Testis (tissue), 3 donors: ENCODE results near the gene RBM3. TPM values are rescaled to one million over a fixed set of nuclear protein-coding genes. Genes with fewer than 3 reads are reported as not detected.
"Not testable (repeated sequence)": the region's sequence is repeated elsewhere in the genome, so short reads cannot be mapped to it uniquely, and the experiment has no call there.

Source experiments
- DNase-seq: peaks from one replicate; pipeline ENCODE4 v3.0.0-alpha.2; 2019
- H3K27ac ChIP-seq, 2 donors: fragments of 200-600 bp; sonication (generic); one replicate each; pipeline ENCODE4 v1.5.1; 2019
- H3K27me3 ChIP-seq: fragments of 200-600 bp; sonication (generic); one replicate; pipeline ENCODE4 v1.5.1; 2019
- H3K36me3 ChIP-seq: fragments of 200-600 bp; sonication (generic); one replicate; pipeline ENCODE4 v1.5.1; 2017; ENCODE audit warnings: low read depth; ENCODE audit errors: missing control alignments
- H3K4me1 ChIP-seq: fragments of 200-600 bp; sonication (generic); one replicate; pipeline ENCODE4 v1.5.1; 2019
- H3K4me3 ChIP-seq, 2 donors: fragments of 200-600 bp; sonication (generic); one replicate each; pipeline ENCODE4 v1.5.1; 2017 to 2019
- H3K9me3 ChIP-seq: fragments of 200-600 bp; sonication (generic); one replicate; pipeline ENCODE4 v1.5.1; 2017
- POLR2A ChIP-seq: fragments of 450-650 bp; IDR thresholded peaks from one replicate; pipeline ENCODE4 v1.6.1; 2017; ENCODE audit warnings: antibody characterized with exemption, mild to moderate bottlenecking, moderate library complexity
- WGBS, 2 donors: methylation state at CpG; one replicate each; pipeline ENCODE4 v1.1.5; 2018; 5-methylcytosine and 5-hydroxymethylcytosine counted together
- intact Hi-C: fragments of 100-400 bp; cut with DNase I; formaldehyde crosslinking; loops from one replicate; pipeline ENCODE4 v1.15.1; 2023; ENCODE audit warnings: low total_unique reads
- polyA plus RNA-seq: library from polyadenylated mRNA; stranded (reverse); fragments of 350-450 nt; fragmentation: Illumina TruSeq; extraction: RNeasy Lipid Tissue Mini Kit (QIAGEN cat#74804); gene quantifications from one replicate; pipeline ENCODE4 v1.2.3, GENCODE V29; 2014; ENCODE audit warnings: low read depth, low replicate concordance; ENCODE audit not compliant: insufficient read depth
- total RNA-seq, 2 donors: library from RNA; depleted of rRNA; stranded (reverse); fragments of >200 nt; gene quantifications; one replicate each; pipeline ENCODE4 v1.2.3, GENCODE V29; 2016
- TF ChIP-seq, protein P1 (sequence below), 3 experiments: fragments of 450-650 bp in 2 of 3; fragments of 200-600 bp in 1 of 3; sonication (generic) in 1 of 3; IDR thresholded peaks; one replicate each; pipeline ENCODE4 v1.5.1; 2016 to 2019; ENCODE audit warnings: antibody characterized with exemption in 3 of 3, mild to moderate bottlenecking in 2 of 3, moderate library complexity in 1 of 3

The RBM3 gene
- total and polyA plus RNA-seq, 3 donors from 2014 or later, result 121 to 214 (median 167) TPM

DNA sequence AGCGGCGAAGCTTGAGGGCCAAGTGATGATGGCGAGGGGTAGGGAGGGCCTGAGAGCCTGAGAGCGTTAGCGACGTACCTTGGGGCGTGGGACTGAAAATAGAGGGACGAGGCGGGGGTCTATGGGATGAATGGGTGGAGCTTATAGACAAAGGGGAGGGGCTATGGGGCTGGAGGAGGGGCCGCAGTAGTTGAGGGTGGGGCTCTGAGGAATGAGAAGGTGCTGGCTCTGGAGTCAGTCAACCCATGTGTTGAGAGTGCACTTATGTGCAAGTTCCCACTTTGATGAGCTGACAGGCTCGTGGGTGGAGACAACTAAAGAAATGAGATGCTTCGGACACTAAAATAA lies 34.3 kb upstream of the RBM3 start:
- Histone ChIP-seq H3K27ac (peak overlapping the region; percentile 91), H3K4me1 (no peaks in the 10 kb centered on the region), H3K9me3 (no peaks in the 10 kb centered on the region), H3K36me3 (no peaks in the 10 kb centered on the region), H3K27me3 (no peaks in the 10 kb centered on the region), H3K4me3 (peak overlapping the region; percentile 62 to 79)
- WGBS, 2 donors, result 3 to 7% methylated on average over 12 of the region's 12 CpGs
- intact Hi-C loops, result no loop called here
- TF ChIP-seq POLR2A, result no peak
- TF ChIP-seq, protein P1, sequence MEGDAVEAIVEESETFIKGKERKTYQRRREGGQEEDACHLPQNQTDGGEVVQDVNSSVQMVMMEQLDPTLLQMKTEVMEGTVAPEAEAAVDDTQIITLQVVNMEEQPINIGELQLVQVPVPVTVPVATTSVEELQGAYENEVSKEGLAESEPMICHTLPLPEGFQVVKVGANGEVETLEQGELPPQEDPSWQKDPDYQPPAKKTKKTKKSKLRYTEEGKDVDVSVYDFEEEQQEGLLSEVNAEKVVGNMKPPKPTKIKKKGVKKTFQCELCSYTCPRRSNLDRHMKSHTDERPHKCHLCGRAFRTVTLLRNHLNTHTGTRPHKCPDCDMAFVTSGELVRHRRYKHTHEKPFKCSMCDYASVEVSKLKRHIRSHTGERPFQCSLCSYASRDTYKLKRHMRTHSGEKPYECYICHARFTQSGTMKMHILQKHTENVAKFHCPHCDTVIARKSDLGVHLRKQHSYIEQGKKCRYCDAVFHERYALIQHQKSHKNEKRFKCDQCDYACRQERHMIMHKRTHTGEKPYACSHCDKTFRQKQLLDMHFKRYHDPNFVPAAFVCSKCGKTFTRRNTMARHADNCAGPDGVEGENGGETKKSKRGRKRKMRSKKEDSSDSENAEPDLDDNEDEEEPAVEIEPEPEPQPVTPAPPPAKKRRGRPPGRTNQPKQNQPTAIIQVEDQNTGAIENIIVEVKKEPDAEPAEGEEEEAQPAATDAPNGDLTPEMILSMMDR (IDR thresholded peaks at IDR 0.05), result no peak
- peak; percentile 61 for DNase-seq

DNA sequence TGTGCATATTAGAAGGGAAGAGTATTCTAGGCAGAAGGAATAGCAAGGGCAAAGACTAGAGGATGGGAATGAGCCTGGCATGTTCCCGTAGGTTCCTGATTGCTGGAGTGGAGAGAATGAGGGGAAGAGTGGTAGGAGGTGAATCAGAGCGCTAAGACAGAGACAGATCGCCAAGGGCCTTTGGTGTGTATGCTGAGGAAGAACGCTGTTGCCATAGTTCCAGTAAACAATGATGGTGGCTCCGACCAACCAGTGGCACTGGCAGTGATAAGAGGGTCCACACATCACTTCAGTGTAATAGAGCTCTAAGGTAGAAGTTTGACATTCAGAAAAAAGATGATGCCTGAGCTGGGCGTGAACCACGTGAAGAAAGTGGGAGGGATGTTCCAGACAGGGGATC lies 33.8 kb upstream of the RBM3 start:
- Histone ChIP-seq H3K27ac (peak overlapping the region in 1 of 2 donors; percentile 91), H3K4me1 (no peaks in the 10 kb centered on the region), H3K36me3 (no peaks in the 10 kb centered on the region), H3K9me3 (no peaks in the 10 kb centered on the region), H3K4me3 (peak overlapping the region in 1 of 2 donors; percentile 79), H3K27me3 (no peaks in the 10 kb centered on the region)
- TF ChIP-seq POLR2A, result no peak
- TF ChIP-seq, protein P1 (IDR thresholded peaks at IDR 0.05), result no peak
- intact Hi-C loops, result no loop called here
- whole genome bisulfite sequencing, 2 donors, result 60 to 75% methylated on average over 6 to 7 of the region's 7 CpGs
- no peak for DNase-seq

DNA sequence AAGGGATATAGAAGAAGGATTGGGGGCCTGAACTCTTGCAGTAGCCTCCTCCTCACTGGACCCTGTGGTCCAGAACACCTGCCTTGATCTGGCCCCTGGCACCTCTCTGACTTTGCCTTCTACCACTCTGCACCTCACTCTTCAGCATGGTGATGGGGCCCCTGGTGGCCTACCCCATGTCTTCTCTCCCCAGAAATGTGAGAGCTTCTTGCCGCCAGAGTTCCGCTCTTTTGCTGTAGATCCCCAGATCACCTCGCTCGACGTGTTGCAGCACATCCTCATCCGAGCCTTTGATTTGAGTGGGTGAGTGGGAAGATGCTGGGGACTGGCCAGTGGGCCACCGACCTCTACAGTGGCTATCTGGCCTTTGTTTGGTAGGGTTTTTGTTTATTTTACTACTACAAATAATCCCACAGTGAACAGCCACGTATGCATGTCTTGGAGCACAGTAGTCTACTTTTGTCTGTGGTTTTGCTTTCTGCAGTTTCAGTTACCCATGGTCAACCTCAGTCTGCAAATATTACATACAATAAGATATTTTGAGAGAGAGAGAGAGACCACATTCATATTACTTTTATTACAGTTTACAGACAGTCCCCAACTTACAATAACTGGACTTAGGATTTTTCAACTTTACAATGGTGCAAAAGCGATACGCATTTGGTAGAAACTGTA lies 33.0 kb upstream of the RBM3 start:
- H3K9me3 ChIP-seq, result no peaks in the 10 kb centered on the region
- whole genome bisulfite sequencing, 2 donors, result 75 to 88% methylated on average over 3 to 10 of the region's 10 CpGs
- no peak overlapping the region for H3K27ac ChIP-seq
- no peak for DNase-seq
- H3K36me3 ChIP-seq, result no peaks in the 10 kb centered on the region
- H3K4me3 ChIP-seq, result no peak overlapping the region
- no peak for TF ChIP-seq POLR2A
- TF ChIP-seq, protein P1 (IDR thresholded peaks at IDR 0.05), result no peak
- intact Hi-C loops, result no loop called here
- H3K4me1 ChIP-seq, result no peaks in the 10 kb centered on the region
- H3K27me3 ChIP-seq, result no peaks in the 10 kb centered on the region

DNA sequence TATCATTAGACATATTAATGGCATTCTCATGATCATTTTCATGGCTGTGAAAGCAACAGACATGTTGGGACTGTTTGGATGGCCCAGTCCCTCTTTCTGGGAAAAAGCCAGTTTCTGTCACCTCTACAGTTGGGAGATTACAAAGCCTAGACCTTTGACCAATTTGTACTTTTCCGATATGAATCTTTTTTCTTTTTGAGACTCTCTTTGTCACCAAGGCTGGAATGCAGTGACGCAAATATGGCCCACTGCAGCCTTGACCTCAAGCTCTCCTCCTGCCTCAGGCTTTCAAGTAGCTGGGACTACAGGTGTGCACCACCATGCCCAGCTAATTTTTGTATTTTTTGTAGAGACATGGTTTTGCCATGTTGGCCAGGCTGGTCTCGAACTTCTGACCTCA lies 25.4 kb upstream of the RBM3 start:
- TF ChIP-seq POLR2A, result no peak
- TF ChIP-seq, protein P1 (IDR thresholded peaks at IDR 0.05), result no peak
- H3K4me3 ChIP-seq, result no peak overlapping the region
- H3K9me3 ChIP-seq, result no peaks in the 10 kb centered on the region
- 58 to 76% methylated on average over 3 of the region's 3 CpGs for WGBS, 2 donors
- H3K27me3 ChIP-seq, result no peaks in the 10 kb centered on the region
- no peaks in the 10 kb centered on the region for H3K4me1 ChIP-seq
- no peak overlapping the region for H3K27ac ChIP-seq
- intact Hi-C loops, result no loop called here
- DNase-seq, result no peak
- no peaks in the 10 kb centered on the region for H3K36me3 ChIP-seq

DNA sequence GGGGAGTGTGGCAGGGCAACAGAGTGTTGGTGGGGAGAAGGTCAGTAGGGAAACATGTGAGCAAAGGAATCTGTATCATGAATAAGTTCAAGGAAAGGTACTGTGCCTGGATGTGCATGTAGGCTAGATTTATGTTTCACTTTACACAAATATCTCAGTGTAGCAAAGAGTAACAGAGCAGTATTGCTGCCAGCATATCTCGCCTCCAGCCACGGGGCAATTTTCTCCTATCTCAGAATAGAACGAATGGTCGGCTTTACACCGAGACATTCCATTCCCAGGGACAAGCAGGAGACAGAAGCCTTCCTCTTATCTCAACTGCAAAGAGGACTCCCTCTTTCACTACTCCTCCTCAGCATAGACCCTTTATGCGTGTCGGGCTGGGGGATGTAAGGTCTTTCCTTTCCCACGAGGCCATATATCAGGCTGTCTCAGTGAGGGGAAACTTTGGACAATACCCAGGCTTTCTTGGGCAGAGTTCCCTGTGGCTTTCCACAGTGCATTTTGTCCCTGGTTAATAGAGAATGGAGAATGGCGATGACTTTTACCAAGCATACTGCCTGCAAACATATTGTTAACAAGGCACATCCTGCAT lies 18.5 kb upstream of the RBM3 start:
- H3K36me3 ChIP-seq, H3K27ac ChIP-seq, H3K27me3 ChIP-seq, intact Hi-C loops, H3K4me3 ChIP-seq, H3K4me1 ChIP-seq, H3K9me3 ChIP-seq: not testable (repeated sequence)
- 40 to 49% methylated on average over 9 of the region's 9 CpGs for WGBS, 2 donors
- DNase-seq, result peak; percentile 59
